A673 (cell line): ENCODE results near the gene MRPL33. TPM values are rescaled to one million over a fixed set of nuclear protein-coding genes. Genes with fewer than 3 reads are reported as not detected.

Experiments used
- BruUV-seq: library from RNA; stranded (reverse); fragments of 400-500 nt; replicated peaks from 2 replicates; lab custom pipeline; 2021; lab: Mats Ljungman, UMichigan
- CTCF ChIA-PET: fragments of 300-600 bp; sonication (Branson Sonifier 250); formaldehyde crosslinking; loops from one replicate; lab custom pipeline; 2022; ENCODE audit warnings: antibody characterized with exemption; lab: Charles Lee
- POLR2A ChIA-PET: fragments of 300-600 bp; sonication (Branson Sonifier 250); formaldehyde crosslinking; loops from one replicate; lab custom pipeline; 2022; ENCODE audit warnings: antibody characterized with exemption; ENCODE audit not compliant: low non-redundant PET; lab: Charles Lee
- DNase-seq: peaks from one replicate; pipeline ENCODE4 v3.0.0-alpha.2; 2015; ENCODE audit warnings: low spot score
- H3K27ac ChIP-seq: fragments of 200-600 bp; sonication (generic); 2 replicates; pipeline ENCODE4 v1.5.1; 2016; ENCODE audit warnings: mixed run types, low read depth, mild to moderate bottlenecking, mixed read lengths, antibody characterized with exemption, low read length; ENCODE audit not compliant: poor library complexity, severe bottlenecking
- H3K27me3 ChIP-seq: fragments of 200-600 bp; sonication (generic); replicated peaks from 2 replicates; pipeline ENCODE4 v1.6.1; 2017; ENCODE audit warnings: mixed run types, low read depth, mild to moderate bottlenecking, mixed read lengths, antibody characterized with exemption, low read length; ENCODE audit not compliant: insufficient read depth, poor library complexity
- H3K36me3 ChIP-seq: fragments of 200-600 bp; sonication (generic); 2 replicates; pipeline ENCODE4 v1.6.1; 2016; ENCODE audit warnings: mixed run types, mild to moderate bottlenecking, mixed read lengths, antibody characterized with exemption, low read length; ENCODE audit not compliant: insufficient read depth, poor library complexity, severe bottlenecking
- H3K4me1 ChIP-seq: fragments of 200-600 bp; sonication (generic); 2 replicates; pipeline ENCODE4 v1.6.1; 2017; ENCODE audit warnings: mixed run types, mild to moderate bottlenecking, mixed read lengths, antibody characterized with exemption, low read length; ENCODE audit not compliant: insufficient read depth, poor library complexity, severe bottlenecking
- H3K4me3 ChIP-seq: fragments of 200-600 bp; sonication (generic); 2 replicates; pipeline ENCODE4 v1.5.1; 2016; ENCODE audit warnings: low read depth, mixed run types, mild to moderate bottlenecking, mixed read lengths, low read length; ENCODE audit not compliant: poor library complexity, severe bottlenecking
- H3K9me3 ChIP-seq: fragments of 200-600 bp; sonication (generic); 2 replicates; pipeline ENCODE4 v1.6.1; 2016; ENCODE audit warnings: mixed run types, low read depth, mild to moderate bottlenecking, mixed read lengths, antibody characterized with exemption, low read length; ENCODE audit not compliant: poor library complexity, severe bottlenecking
- CTCF ChIP-seq: fragments of 300-800, 200-600 bp; sonication (generic); conservative IDR thresholded peaks from 2 replicates; pipeline ENCODE4 v1.5.1; 2017; ENCODE audit warnings: low read depth, mild to moderate bottlenecking, antibody characterized with exemption, low read length, moderate library complexity, mixed read lengths
- EZH2 ChIP-seq: fragments of 200-600 bp; sonication (generic); IDR thresholded peaks from 2 replicates; pipeline ENCODE4 v1.6.1; 2017; ENCODE audit warnings: borderline replicate concordance, low read depth, mild to moderate bottlenecking, mixed read lengths, antibody characterized with exemption, low read length; ENCODE audit not compliant: poor library complexity, severe bottlenecking
- intact Hi-C: fragments of 100-400 bp; cut with micrococcal nuclease; formaldehyde crosslinking; loops from one replicate; pipeline ENCODE4 v1.10.0; 2022; ENCODE audit not compliant: unreplicated experiment
- total RNA-seq: library from RNA; stranded (reverse); gene quantifications from 2 replicates; pipeline ENCODE4 v1.2.3, GENCODE V29; 2021

The MRPL33 gene
- total RNA-seq, 1 experiment from 2014 or later: 68.1 TPM

GRCh38 chr2:27808984-27809383 lies 37.5 kb downstream of the MRPL33 start:
- POLR2A ChIA-PET: no interaction called here
- intact Hi-C loops: no loop called here
- Histone ChIP-seq H3K4me1 (no peaks in the 10 kb centered on the region), H3K4me3 (no peak overlapping the region), H3K27me3 (no peaks in the 10 kb centered on the region), H3K27ac (no peak overlapping the region), H3K9me3 (no peaks in the 10 kb centered on the region), H3K36me3 (no peaks in the 10 kb centered on the region)
- CTCF ChIA-PET: no interaction called here
- TF ChIP-seq CTCF (no peak), EZH2 (no peak)
- BruUV-seq: no TSS peak
- no peak for DNase-seq

GRCh38 chr2:27809761-27810241 lies 38.3 kb downstream of the MRPL33 start:
- no peak for DNase-seq
- Histone ChIP-seq H3K27me3 (no peaks in the 10 kb centered on the region), H3K4me3 (no peak overlapping the region), H3K9me3 (no peaks in the 10 kb centered on the region), H3K36me3 (no peaks in the 10 kb centered on the region), H3K4me1 (no peaks in the 10 kb centered on the region), H3K27ac (no peak overlapping the region)
- POLR2A ChIA-PET: no interaction called here
- intact Hi-C loops: no loop called here
- no TSS peak for BruUV-seq
- CTCF ChIA-PET: interaction anchor here (0.6 kb wide), 1 partner anchor 587 kb away, joined by 4 read pairs; no protein-coding TSS in a partner anchor
- TF ChIP-seq EZH2: no peak

GRCh38 chr2:27810455-27810854 lies 38.9 kb downstream of the MRPL33 start:
- Histone ChIP-seq H3K4me3 (no peak overlapping the region), H3K36me3 (no peaks in the 10 kb centered on the region), H3K4me1 (no peaks in the 10 kb centered on the region), H3K9me3 (no peaks in the 10 kb centered on the region), H3K27me3 (no peaks in the 10 kb centered on the region), H3K27ac (no peak overlapping the region)
- intact Hi-C loops: no loop called here
- TF ChIP-seq EZH2 (no peak), CTCF (no peak)
- DNase-seq: no peak
- ChIA-PET POLR2A (no interaction called here), CTCF (no interaction called here)
- BruUV-seq: no TSS peak

- no peak for TF ChIP-seq EZH2
- no peak for TF ChIP-seq CTCF
- POLR2A ChIA-PET: no interaction called here
- no peaks in the 10 kb centered on the region for H3K36me3 ChIP-seq
- no peak overlapping the region for H3K27ac ChIP-seq
- H3K27me3 ChIP-seq: no peaks in the 10 kb centered on the region
- H3K4me1 ChIP-seq: no peaks in the 10 kb centered on the region
- no peaks in the 10 kb centered on the region for H3K9me3 ChIP-seq
- BruUV-seq: no TSS peak
- intact Hi-C loops: no loop called here
- CTCF ChIA-PET: no interaction called here
- H3K4me3 ChIP-seq: no peak overlapping the region
- no peak for DNase-seq
Observed at GRCh38 chr2:27811768-27812167, 40.2 kb downstream of the MRPL33 start.
